C4-2B (cell line): ENCODE data around the gene B3GAT2.

Experiments used
- ZFX ChIP-seq: fragments of 450-650 bp; IDR thresholded peaks from 2 replicates; pipeline ENCODE4 v1.6.1; 2017
- TF ChIP-seq, protein P1 (sequence below): fragments of 450-650 bp; conservative IDR thresholded peaks from 2 replicates; pipeline ENCODE4 v1.5.1; 2017; ENCODE audit warnings: mild to moderate bottlenecking

DNA sequence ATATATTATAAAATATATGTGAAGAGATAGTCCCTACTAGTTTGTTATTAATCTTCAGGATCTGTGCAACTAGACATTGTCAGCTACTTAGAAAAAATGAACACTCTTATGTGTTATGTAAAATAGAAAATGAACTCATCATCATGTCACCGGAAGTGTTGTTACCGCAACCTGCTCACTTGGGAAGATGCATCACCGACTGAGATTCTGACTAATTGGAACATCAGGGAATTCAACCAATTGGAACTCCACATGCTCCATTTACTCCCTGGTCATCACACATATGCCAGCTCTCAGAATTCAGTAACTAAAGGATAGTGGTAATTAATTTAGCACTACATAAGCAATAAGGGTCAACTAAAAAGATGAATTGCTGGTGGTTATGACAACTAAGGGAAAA lies 16.7 kb upstream of the B3GAT2 start:
- TF ChIP-seq, protein P1, sequence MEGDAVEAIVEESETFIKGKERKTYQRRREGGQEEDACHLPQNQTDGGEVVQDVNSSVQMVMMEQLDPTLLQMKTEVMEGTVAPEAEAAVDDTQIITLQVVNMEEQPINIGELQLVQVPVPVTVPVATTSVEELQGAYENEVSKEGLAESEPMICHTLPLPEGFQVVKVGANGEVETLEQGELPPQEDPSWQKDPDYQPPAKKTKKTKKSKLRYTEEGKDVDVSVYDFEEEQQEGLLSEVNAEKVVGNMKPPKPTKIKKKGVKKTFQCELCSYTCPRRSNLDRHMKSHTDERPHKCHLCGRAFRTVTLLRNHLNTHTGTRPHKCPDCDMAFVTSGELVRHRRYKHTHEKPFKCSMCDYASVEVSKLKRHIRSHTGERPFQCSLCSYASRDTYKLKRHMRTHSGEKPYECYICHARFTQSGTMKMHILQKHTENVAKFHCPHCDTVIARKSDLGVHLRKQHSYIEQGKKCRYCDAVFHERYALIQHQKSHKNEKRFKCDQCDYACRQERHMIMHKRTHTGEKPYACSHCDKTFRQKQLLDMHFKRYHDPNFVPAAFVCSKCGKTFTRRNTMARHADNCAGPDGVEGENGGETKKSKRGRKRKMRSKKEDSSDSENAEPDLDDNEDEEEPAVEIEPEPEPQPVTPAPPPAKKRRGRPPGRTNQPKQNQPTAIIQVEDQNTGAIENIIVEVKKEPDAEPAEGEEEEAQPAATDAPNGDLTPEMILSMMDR: no peak
- TF ChIP-seq ZFX: no peak
